Cardiac fibroblast (primary cell): Measurements from ENCODE around the gene CARMIL1.

Experiments
- DNase-seq, 2 donors: peaks; one replicate each; pipeline versions ENCODE4 v3.0.0 to v3.0.0-alpha.2; 2010; ENCODE audit warnings: low read depth in 2 of 2
- H3K4me3 ChIP-seq, 2 donors: replicated peaks in 1 of 2; 1 replicate in 1 of 2; 2 replicates in 1 of 2; pipeline ENCODE4 v1.5.1; 2011; ENCODE audit warnings: low read depth in 2 of 2, low read length in 2 of 2, mild to moderate bottlenecking in 2 of 2, moderate library complexity in 1 of 2
- TF ChIP-seq, protein P1 (sequence below): IDR thresholded peaks from one replicate; pipeline ENCODE4 v1.5.1; 2011; ENCODE audit warnings: low read depth, mild to moderate bottlenecking, low read length, inconsistent platforms

The CARMIL1 gene

DNA sequence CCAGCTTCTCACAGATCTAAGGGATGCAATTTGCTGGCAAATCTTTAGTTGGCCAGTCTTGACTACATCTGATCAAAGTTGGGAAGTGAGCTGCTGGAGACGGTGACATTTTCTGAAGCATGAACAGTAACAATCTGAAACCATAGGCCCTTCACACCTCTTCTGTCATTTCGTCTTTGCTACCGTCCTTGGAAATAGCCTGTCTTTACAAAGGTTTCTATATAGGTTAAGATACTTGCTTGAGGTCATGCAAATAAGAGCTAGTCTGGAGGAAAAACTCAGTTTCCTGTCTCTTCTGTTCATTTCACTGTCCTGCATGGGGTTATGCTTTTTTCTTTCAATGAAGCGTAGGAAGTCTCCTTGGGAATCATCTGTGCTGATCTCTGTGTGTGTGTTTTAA lies 55.6 kb downstream of the CARMIL1 start:
- H3K4me3 ChIP-seq = no peak overlapping the region
- TF ChIP-seq, protein P1, sequence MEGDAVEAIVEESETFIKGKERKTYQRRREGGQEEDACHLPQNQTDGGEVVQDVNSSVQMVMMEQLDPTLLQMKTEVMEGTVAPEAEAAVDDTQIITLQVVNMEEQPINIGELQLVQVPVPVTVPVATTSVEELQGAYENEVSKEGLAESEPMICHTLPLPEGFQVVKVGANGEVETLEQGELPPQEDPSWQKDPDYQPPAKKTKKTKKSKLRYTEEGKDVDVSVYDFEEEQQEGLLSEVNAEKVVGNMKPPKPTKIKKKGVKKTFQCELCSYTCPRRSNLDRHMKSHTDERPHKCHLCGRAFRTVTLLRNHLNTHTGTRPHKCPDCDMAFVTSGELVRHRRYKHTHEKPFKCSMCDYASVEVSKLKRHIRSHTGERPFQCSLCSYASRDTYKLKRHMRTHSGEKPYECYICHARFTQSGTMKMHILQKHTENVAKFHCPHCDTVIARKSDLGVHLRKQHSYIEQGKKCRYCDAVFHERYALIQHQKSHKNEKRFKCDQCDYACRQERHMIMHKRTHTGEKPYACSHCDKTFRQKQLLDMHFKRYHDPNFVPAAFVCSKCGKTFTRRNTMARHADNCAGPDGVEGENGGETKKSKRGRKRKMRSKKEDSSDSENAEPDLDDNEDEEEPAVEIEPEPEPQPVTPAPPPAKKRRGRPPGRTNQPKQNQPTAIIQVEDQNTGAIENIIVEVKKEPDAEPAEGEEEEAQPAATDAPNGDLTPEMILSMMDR = no peak
- DNase-seq = no peak

DNA sequence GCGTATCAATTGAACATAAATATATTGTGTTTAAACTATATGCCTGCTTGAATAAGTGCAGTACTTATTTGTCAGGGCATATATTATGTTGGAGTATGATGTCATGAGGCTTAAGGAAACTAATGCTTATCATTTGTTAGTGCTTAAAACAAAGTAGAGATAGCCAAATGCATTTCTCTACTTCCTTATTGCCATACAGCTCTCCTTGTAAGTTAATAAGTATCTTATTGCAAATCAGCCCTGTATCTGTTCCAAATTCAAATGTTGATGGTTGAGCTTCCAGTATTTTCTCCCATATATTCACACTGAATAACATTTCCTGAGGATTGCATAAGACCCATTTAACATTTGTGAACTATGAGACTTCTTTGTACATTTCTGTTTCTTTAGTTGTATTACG lies 57.8 kb downstream of the CARMIL1 start:
- DNase-seq = peak; percentile 42 to 51
- TF ChIP-seq, protein P1 = no peak
- H3K4me3 ChIP-seq = no peak overlapping the region

DNA sequence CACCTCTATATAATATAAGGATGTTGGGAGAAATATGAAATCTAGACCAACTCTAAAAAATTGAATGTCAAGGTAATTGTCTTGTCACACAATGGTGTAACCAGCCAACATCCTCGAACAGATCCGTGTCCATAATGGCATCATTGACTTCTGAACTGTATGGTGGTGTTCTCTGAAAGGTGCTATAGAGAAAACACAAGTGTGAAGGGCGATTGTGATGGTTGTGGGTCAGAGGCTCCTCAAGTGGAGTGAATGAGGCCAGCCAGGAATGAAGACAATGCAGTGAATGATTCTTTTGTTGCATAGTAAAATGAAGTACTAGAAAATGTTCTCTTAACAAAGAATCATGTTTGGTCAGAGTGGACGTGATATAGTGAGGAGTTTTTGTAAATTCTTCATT lies 58.3 kb downstream of the CARMIL1 start:
- TF ChIP-seq, protein P1 = no peak
- DNase-seq = no peak
- no peak overlapping the region for H3K4me3 ChIP-seq

DNA sequence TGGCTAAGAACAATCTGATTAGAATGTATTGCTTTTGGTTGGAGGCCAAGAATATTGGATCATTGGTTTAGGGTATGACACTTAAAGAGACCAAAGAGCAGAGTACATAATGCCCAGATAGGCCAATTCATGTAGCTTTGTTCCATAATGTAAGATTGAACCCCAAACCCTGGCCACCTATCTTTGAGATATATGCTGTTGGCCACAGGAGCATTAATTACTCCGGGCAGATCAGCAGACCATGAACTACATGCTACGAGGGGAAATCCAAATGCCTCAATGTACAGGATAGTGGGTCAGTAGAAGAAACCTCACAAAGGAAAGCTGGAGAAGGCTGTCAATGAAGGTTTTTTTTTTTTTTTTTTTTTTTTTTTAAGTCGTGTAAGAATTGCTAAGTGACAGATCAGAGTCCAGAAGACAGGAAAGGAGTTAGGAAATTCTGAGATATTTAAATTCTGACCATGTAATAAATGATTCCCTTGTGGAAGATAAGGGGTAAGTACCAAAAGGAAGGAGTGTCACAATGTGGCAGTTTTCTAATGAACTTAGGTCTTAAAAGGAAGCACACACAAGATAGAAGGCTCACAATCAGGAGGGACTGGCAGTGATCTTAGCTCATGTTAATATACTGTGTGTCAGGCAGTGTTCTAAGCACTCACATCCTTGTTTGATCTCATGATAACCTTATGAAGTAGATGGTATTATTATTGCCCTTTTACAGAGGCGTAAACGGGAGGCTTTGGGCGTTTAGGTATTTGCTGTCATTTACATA lies 61.4 kb downstream of the CARMIL1 start:
- TF ChIP-seq, protein P1 = no peak
- no peak for DNase-seq
- H3K4me3 ChIP-seq = no peak overlapping the region

DNA sequence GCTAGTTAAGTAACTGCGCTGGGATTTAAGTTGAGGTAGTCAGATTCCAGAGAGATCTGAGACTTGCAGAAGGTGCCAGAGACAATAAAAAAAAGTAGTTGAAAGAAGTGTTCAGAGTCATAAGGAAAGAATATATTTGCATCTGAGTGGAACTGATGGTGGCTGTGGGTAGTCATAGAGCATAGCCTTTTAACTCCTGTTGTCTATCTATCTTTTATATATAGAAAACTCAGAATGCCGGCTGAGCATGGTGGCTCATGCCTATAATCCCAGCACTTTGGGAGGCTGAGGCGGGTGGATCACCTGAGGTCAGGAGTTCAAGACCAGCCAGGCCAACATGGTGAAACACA lies 62.0 kb downstream of the CARMIL1 start:
- H3K4me3 ChIP-seq = no peak overlapping the region
- no peak for DNase-seq
- TF ChIP-seq, protein P1 = no peak

DNA sequence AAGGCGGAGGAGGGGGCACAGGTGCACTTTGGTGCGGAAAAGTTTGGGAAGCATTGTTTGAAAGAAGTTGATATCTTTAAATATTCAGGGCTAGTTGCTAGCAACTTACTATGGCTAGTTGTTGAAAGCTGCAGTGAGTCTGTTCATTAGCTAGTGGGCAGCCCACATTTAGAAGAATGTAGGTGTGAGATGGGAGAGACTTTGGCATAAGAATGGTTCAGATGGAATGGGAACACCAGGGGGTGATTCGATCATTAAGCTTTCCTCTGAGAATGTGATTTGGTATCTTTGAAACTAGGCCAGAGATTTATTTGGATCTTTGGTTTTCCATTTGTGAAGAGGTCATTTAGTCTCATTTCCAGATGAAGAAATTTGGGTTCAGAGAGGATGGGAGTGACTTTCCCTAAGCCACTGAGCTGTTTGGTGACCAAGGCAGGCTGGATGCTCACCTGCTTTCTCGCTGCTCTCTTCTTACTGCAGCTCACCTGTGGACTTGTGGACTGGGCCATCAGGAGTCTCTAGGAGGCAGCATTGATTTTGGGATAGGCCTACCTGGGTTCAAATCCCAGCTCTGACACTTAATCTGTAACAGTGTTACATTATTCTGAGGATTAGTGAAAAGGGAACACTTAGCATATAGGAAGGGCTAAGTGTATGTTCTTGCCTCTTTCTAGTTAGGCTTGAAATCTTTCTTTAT lies 62.9 kb downstream of the CARMIL1 start:
- H3K4me3 ChIP-seq = no peak overlapping the region
- DNase-seq = no peak
- TF ChIP-seq, protein P1 = no peak
